Progenitor cell of endocrine pancreas (in vitro differentiated cells): ENCODE measurements around the gene CCL3. TPM values are rescaled to one million over a fixed set of nuclear protein-coding genes. Genes with fewer than 3 reads are reported as not detected.
A peak's percentile ranks its signal among the peaks of the same experiment; 100 is the strongest.
"Not testable (repeated sequence)": the region's sequence is repeated elsewhere in the genome, so short reads cannot be mapped to it uniquely, and the experiment has no call there.

Source experiments
- DNase-seq: peaks from one replicate; pipeline ENCODE4 v3.0.0; 2021; ENCODE audit warnings: low spot score; ENCODE audit not compliant: unreplicated experiment
- H3K27ac Mint-ChIP-seq: 2 replicates; pipeline ENCODE4 v1.8.0; 2021; ENCODE audit warnings: mild to moderate bottlenecking, moderate library complexity, mixed read lengths
- H3K27me3 Mint-ChIP-seq: 2 replicates; pipeline ENCODE4 v1.8.0; 2021; ENCODE audit warnings: mixed read lengths
- H3K36me3 Mint-ChIP-seq: 2 replicates; pipeline ENCODE4 v1.8.0; 2022; ENCODE audit warnings: mixed read lengths; ENCODE audit not compliant: insufficient read depth
- H3K4me1 Mint-ChIP-seq: 2 replicates; pipeline ENCODE4 v1.8.0; 2021; ENCODE audit warnings: low read depth, mixed read lengths
- H3K4me3 Mint-ChIP-seq: 2 replicates; pipeline ENCODE4 v1.8.0; 2021; ENCODE audit warnings: low read depth, mild to moderate bottlenecking, moderate library complexity, mixed read lengths
- H3K9me3 Mint-ChIP-seq: 2 replicates; pipeline ENCODE4 v1.8.0; 2021; ENCODE audit warnings: low read depth, mixed read lengths
- CTCF ChIP-seq: fragments of 200-600 bp; sonication (generic); IDR thresholded peaks from one replicate; pipeline ENCODE4 v1.5.0; 2021; ENCODE audit warnings: antibody characterized with exemption, mild to moderate bottlenecking; ENCODE audit not compliant: unreplicated experiment
- total RNA-seq: library from RNA; stranded (reverse); gene quantifications from 2 replicates; pipeline ENCODE4 v1.2.1, GENCODE V29; 2021

The CCL3 gene
- total RNA-seq, 1 donor from 2014 or later = not detected

DNA sequence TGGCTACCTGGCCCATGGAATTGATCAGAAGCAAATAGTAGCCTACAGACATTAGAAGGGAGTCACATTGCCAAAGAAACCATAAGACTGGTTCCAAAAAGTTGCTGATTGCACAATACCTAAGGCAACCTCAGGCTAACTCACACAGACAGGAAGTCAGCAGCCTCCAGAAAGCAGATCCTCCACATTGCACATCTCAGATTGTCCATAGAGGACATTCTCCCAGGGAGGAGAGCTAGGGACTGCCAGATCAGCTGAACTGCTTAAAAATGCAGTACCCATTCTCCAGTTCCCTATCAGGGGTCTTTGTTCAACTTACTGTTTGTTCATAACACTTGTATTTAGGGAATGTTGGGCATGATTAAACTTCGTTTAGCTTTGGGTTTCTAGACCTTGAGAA is 4.2 kb downstream of the CCL3 start:
- Mint-ChIP-seq H3K9me3 (no peaks in the 10 kb centered on the region), H3K4me1 (peaks cover 27% of the 10 kb centered on the region), H3K4me3 (no peak overlapping the region), H3K27ac (no peak overlapping the region), H3K27me3 (peaks cover 7% of the 10 kb centered on the region), H3K36me3 (no peaks in the 10 kb centered on the region)
- TF ChIP-seq CTCF = no peak
- DNase-seq = no peak

- H3K27me3 Mint-ChIP-seq, H3K9me3 Mint-ChIP-seq, H3K36me3 Mint-ChIP-seq, H3K27ac Mint-ChIP-seq, DNase-seq, H3K4me3 Mint-ChIP-seq: not testable (repeated sequence)
- peaks cover 24% of the 10 kb centered on the region for H3K4me1 Mint-ChIP-seq
Observed at GRCh38 chr17:36083691-36084090, 6.3 kb downstream of the CCL3 start.

- not testable (repeated sequence) for H3K36me3 Mint-ChIP-seq, H3K4me3 Mint-ChIP-seq, DNase-seq, H3K9me3 Mint-ChIP-seq, H3K27me3 Mint-ChIP-seq, H3K27ac Mint-ChIP-seq
- H3K4me1 Mint-ChIP-seq = peaks cover 20% of the 10 kb centered on the region
Observed at GRCh38 chr17:36082482-36083120, 7.3 kb downstream of the CCL3 start.

DNA sequence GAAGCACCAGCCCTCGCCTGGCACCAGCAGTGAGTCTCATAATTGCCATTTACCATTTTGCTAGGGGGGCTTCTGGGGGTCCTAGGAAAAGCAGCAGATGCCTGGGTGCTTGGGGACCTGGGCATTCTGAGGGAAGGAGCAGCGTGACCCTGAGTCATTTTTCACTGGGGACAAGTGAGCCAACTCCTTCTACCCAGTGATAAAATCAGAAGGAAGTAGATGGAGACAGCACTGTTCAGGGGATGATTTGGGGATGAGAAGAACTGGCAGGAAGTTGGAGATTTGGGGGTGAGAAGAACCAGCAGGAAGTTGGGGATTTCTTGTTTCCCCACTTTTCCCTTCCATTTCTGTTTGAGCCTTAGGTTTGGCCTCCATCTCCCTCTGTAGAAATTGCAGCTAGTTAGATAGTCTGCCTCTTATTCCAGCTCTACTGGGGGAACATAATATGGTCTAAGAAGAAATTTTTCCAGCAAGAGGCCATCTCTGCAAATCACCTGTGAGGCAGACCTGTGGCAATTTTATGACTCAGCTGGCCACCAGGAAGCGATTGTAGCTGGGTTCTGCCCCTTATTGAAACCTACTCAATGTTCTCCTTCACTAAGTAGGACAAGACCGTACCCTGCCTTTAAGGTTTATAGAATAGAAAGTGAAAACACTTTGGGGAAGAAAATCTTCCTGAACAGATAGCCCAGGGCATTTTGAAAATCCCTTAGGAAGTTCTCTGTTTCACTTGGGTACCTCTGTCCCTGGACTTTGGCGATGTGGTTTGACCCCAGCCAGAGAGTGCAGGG is 8.1 kb downstream of the CCL3 start:
- peaks cover 14% of the 10 kb centered on the region for H3K4me1 Mint-ChIP-seq
- not testable (repeated sequence) for H3K27me3 Mint-ChIP-seq, DNase-seq, H3K9me3 Mint-ChIP-seq, H3K4me3 Mint-ChIP-seq, H3K27ac Mint-ChIP-seq, H3K36me3 Mint-ChIP-seq

GRCh38 chr17:36074365-36074764 is 15.6 kb downstream of the CCL3 start:
- Mint-ChIP-seq H3K4me1 (peaks cover 1% of the 10 kb centered on the region), H3K9me3 (peaks cover 9% of the 10 kb centered on the region), H3K36me3 (no peaks in the 10 kb centered on the region), H3K4me3 (no peak overlapping the region), H3K27ac (no peak overlapping the region), H3K27me3 (no peaks in the 10 kb centered on the region)
- no peak for DNase-seq
- no peak for TF ChIP-seq CTCF

DNA sequence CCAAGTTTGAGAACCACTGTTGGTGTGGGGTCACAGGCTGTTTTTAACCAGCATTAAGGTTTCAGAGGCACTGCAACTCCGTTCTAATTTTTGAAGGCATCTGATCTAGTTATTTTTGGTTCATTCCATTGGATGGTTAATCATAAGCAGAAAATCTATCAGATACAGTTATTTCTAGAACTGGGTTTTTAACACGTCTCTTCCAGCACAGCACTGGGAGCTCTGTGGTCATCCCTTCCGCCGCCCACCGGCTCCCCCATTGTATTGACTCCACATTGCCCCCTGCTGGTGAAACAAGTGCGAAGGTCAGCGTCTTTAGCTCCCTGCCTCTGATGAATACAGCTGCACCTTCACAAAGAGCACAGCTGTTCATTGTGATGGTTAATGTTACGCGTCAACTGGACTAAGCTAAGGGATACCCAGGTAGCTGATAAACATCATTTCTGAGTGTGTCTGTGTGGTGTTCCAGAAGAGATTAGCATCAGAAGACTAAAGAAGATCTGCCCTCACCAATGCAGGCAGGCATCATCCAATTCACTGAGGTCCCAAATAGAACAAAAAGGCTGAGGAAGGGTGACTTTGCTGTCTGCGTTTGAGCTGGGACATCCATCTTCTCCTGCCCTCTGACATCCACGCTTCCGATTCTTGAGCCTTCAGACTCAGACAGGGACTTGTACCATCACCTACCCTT is 17.4 kb downstream of the CCL3 start:
- TF ChIP-seq CTCF = peak; percentile 81
- Mint-ChIP-seq H3K4me1 (peaks cover 1% of the 10 kb centered on the region), H3K36me3 (no peaks in the 10 kb centered on the region), H3K27ac (no peak overlapping the region), H3K27me3 (no peaks in the 10 kb centered on the region), H3K9me3 (peaks cover 4% of the 10 kb centered on the region), H3K4me3 (no peak overlapping the region)
- peak; percentile 62 for DNase-seq
